ENCODE data around the gene MRGPRE. TPM values are rescaled to one million over a fixed set of nuclear protein-coding genes. Genes with fewer than 3 reads are reported as not detected.

MRGPRE gene
- total RNA-seq, 1 experiment from 2014 or later: not detected

DNA sequence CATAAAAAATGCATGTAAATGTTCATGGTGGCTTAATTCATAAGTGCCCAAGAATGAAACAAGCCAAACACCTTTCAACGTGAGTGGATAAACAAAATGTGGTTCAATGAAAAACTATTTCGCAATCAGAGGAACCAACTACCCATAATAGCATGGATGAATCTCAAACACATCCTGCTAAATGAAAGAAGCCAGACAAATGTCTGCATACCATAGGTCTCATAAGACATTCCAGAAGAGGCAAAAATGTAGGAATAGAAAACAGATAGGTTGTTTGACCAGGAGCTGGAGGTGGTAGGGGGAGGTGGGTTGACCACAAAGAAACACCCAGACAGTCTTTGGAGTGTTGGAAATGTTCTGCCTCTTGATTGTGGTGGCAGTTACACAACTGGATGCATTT lies 53.9 kb downstream of the MRGPRE start:
- no peaks in the 10 kb centered on the region for H3K36me3 ChIP-seq (ENCODE audit: low read depth, low read length)
- intact Hi-C loops (cut with micrococcal nuclease): no loop called here
- no peak overlapping the region for H2AFZ ChIP-seq (ENCODE audit: low read length)
- POLR2A ChIA-PET (ENCODE audit: unreplicated experiment): no interaction called here
- H4K20me1 ChIP-seq (ENCODE audit: low read length): no peaks in the 10 kb centered on the region
- TF ChIP-seq EZH2phosphoT487 (IDR thresholded peaks at IDR 0.05; ENCODE audit: borderline replicate concordance, low read length) (no peak), EZH2 (IDR thresholded peaks at IDR 0.05; ENCODE audit: low read length, unreplicated experiment) (no peak)
- TF ChIP-seq, protein P1, sequence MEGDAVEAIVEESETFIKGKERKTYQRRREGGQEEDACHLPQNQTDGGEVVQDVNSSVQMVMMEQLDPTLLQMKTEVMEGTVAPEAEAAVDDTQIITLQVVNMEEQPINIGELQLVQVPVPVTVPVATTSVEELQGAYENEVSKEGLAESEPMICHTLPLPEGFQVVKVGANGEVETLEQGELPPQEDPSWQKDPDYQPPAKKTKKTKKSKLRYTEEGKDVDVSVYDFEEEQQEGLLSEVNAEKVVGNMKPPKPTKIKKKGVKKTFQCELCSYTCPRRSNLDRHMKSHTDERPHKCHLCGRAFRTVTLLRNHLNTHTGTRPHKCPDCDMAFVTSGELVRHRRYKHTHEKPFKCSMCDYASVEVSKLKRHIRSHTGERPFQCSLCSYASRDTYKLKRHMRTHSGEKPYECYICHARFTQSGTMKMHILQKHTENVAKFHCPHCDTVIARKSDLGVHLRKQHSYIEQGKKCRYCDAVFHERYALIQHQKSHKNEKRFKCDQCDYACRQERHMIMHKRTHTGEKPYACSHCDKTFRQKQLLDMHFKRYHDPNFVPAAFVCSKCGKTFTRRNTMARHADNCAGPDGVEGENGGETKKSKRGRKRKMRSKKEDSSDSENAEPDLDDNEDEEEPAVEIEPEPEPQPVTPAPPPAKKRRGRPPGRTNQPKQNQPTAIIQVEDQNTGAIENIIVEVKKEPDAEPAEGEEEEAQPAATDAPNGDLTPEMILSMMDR (conservative IDR thresholded peaks at IDR 0.05; ENCODE audit: low read depth, low read length): no peak
- ATAC-seq (no peak), DNase-seq (no peak)
- H3K79me2 ChIP-seq (ENCODE audit: low read length): no peaks in the 10 kb centered on the region
- no peak overlapping the region for H3K4me3 ChIP-seq (ENCODE audit: low read length)
- H3K9me2 ChIP-seq (replicated peaks; ENCODE audit: low read length): no peaks in the 10 kb centered on the region
- H3F3A ChIP-seq (ENCODE audit: low read length, unreplicated experiment): no peaks in the 10 kb centered on the region
- no TSS peak for BruUV-seq (replicated peaks)
- no peaks in the 10 kb centered on the region for H3K4me1 ChIP-seq (ENCODE audit: insufficient read depth, low read length)
- H3K9me3 ChIP-seq (ENCODE audit: low read length): no peaks in the 10 kb centered on the region
- H3K27me3 ChIP-seq (ENCODE audit: low read length): no peaks in the 10 kb centered on the region
- CTCF ChIA-PET: no interaction called here
- 0 out of 2 replicates have a peak overlapping the region, but pooled peaks have one; percentile 1 for H3K4me2 ChIP-seq (ENCODE audit: low read length)
- no peak overlapping the region for H3K9ac ChIP-seq (ENCODE audit: low read length)
- no peak overlapping the region for H3K27ac ChIP-seq (ENCODE audit: low read length)

DNA sequence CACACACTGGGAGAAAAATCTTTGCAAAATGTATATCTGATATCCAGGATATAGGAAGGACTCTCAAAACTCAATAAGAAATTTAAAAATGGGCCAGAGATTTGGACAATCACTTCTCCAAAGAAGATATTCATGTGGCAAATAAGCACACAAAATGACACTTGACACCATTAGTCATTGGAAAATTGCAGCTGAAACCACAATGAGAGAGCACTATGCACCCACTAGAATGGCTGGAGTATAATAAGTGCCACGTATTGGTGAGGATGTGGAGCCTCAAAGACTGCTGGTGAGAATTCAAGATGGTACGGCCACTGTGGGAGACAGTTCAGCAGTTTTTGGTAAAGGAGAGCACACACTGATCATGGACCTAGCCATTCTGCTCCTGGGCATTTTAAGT lies 54.3 kb downstream of the MRGPRE start:
- H3K36me3 ChIP-seq (ENCODE audit: low read depth, low read length): no peaks in the 10 kb centered on the region
- POLR2A ChIA-PET (ENCODE audit: unreplicated experiment): no interaction called here
- BruUV-seq (replicated peaks): no TSS peak
- H3K4me2 ChIP-seq (ENCODE audit: low read length): no peak overlapping the region
- no peak overlapping the region for H3K9ac ChIP-seq (ENCODE audit: low read length)
- H3K9me2 ChIP-seq (replicated peaks; ENCODE audit: low read length): no peaks in the 10 kb centered on the region
- ATAC-seq: no peak
- no peak overlapping the region for H3K4me3 ChIP-seq (ENCODE audit: low read length)
- H2AFZ ChIP-seq (ENCODE audit: low read length): no peak overlapping the region
- H4K20me1 ChIP-seq (ENCODE audit: low read length): no peaks in the 10 kb centered on the region
- no peak for TF ChIP-seq EZH2 (IDR thresholded peaks at IDR 0.05; ENCODE audit: low read length, unreplicated experiment)
- no peak for TF ChIP-seq EZH2phosphoT487 (IDR thresholded peaks at IDR 0.05; ENCODE audit: borderline replicate concordance, low read length)
- TF ChIP-seq, protein P1 (conservative IDR thresholded peaks at IDR 0.05; ENCODE audit: low read depth, low read length): no peak
- no peak overlapping the region for H3K27ac ChIP-seq (ENCODE audit: low read length)
- no peaks in the 10 kb centered on the region for H3F3A ChIP-seq (ENCODE audit: low read length, unreplicated experiment)
- no peaks in the 10 kb centered on the region for H3K4me1 ChIP-seq (ENCODE audit: insufficient read depth, low read length)
- H3K9me3 ChIP-seq (ENCODE audit: low read length): no peaks in the 10 kb centered on the region
- CTCF ChIA-PET: no interaction called here
- intact Hi-C loops (cut with micrococcal nuclease): no loop called here
- H3K27me3 ChIP-seq (ENCODE audit: low read length): no peaks in the 10 kb centered on the region
- peak; percentile 59 for DNase-seq
- H3K79me2 ChIP-seq (ENCODE audit: low read length): no peaks in the 10 kb centered on the region

Other genes with a start within 250 kb of the MRGPRE start
- gene NAP1L4, start 240.1 kb downstream of the MRGPRE start, total RNA-seq (2014; rRNA removed): 115 and 160 TPM in 2 replicates
- 39.7 and 43.7 TPM in 2 replicates for gene CARS1, start 175.0 kb downstream of the MRGPRE start, total RNA-seq (2014; rRNA removed)
- gene OSBPL5, start 67.1 kb downstream of the MRGPRE start, total RNA-seq (2014; rRNA removed): 51.4 and 51.5 TPM in 2 replicates
- not detected in 2 replicates for gene MRGPRG, start 13.6 kb downstream of the MRGPRE start, total RNA-seq (2014; rRNA removed)
- 45.8 and 47.9 TPM in 2 replicates for gene ZNF195, start 146.7 kb upstream of the MRGPRE start, total RNA-seq (2014; rRNA removed)